Measurements from ENCODE around the gene CFAP206.

Gene CFAP206, protein sequence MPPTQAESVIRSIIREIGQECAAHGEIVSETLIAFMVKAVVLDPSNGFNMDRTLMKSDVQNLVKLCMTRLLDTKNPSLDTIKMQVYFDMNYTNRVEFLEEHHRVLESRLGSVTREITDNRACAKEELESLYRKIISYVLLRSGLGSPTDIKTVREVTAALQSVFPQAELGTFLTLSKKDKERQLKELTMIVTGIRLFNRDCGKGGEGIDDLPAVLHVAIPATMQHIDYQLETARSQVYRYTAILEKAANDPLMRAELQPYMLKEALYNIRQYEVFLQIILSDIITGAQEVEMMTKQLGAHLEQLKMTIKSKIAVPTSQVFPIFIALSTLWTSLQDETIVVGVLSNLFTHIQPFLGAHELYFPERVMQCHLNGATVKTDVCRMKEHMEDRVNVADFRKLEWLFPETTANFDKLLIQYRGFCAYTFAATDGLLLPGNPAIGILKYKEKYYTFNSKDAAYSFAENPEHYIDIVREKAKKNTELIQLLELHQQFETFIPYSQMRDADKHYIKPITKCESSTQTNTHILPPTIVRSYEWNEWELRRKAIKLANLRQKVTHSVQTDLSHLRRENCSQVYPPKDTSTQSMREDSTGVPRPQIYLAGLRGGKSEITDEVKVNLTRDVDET

DNA sequence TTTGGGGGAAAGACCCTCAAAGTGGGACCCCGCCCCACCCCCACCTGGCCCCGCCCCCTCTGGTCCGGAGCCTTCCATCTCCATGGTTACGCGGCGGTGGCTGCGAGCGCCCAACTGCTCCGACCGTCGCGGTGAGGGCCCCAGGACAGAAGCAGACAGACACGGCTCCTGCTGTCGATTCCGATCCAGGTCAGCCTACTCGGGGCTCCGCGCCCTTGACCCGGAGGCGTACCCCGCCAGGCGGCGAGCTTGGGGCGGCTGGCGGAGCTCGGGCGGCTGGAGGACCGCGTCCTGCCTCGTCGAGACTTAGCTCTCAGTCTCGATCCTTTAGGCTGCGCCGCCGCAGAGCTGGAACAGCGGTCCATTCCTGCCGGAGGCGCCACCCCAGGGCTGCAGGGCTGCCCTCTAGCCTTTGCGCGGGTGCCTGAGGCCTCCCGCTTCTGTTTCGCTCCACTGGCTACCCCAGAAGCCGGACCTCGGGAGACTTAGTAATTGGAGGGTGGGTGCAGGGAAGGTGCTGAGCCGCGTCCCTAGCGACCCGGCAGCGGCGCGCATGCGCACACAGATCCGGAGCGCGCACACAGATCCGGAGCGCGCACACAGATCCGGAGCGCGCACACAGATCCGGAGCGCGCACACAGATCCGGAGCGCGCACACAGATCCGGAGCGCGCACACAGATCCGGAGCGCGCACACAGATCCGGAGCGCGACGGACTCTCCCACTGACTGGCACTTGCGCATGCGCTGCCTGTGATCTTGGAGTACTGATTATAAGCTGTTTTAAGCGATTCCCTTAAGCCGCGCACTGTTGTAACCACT lies at the start of gene CFAP206:
CFAP206 (plus strand) TSS at position 72 of the 820 bp plus-strand sequence. CDS start 1,868 bp downstream, outside the sequence.
- CTCF ChIA-PET = interaction anchor here (0.6 to 1.0 kb wide), 3 partner anchors 86 to 329 kb away, joined by 3 read pairs; partner anchors contain the start of gene SMIM8
- POLR2A ChIA-PET = interaction anchor here (1.2 kb wide), 1 partner anchor 15 kb away, joined by 3 read pairs; no protein-coding TSS in a partner anchor
- DNase-seq (ENCODE audit: low read depth, low spot score) = no peak
- H3K4me3 ChIP-seq (ENCODE audit: low read depth, low read length) = peak within 1 kb of the TSS; percentile 85
- TF ChIP-seq, protein P1, sequence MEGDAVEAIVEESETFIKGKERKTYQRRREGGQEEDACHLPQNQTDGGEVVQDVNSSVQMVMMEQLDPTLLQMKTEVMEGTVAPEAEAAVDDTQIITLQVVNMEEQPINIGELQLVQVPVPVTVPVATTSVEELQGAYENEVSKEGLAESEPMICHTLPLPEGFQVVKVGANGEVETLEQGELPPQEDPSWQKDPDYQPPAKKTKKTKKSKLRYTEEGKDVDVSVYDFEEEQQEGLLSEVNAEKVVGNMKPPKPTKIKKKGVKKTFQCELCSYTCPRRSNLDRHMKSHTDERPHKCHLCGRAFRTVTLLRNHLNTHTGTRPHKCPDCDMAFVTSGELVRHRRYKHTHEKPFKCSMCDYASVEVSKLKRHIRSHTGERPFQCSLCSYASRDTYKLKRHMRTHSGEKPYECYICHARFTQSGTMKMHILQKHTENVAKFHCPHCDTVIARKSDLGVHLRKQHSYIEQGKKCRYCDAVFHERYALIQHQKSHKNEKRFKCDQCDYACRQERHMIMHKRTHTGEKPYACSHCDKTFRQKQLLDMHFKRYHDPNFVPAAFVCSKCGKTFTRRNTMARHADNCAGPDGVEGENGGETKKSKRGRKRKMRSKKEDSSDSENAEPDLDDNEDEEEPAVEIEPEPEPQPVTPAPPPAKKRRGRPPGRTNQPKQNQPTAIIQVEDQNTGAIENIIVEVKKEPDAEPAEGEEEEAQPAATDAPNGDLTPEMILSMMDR (IDR thresholded peaks at IDR 0.05; ENCODE audit: insufficient read depth, low read length, missing control alignments) = peak; percentile 1

DNA sequence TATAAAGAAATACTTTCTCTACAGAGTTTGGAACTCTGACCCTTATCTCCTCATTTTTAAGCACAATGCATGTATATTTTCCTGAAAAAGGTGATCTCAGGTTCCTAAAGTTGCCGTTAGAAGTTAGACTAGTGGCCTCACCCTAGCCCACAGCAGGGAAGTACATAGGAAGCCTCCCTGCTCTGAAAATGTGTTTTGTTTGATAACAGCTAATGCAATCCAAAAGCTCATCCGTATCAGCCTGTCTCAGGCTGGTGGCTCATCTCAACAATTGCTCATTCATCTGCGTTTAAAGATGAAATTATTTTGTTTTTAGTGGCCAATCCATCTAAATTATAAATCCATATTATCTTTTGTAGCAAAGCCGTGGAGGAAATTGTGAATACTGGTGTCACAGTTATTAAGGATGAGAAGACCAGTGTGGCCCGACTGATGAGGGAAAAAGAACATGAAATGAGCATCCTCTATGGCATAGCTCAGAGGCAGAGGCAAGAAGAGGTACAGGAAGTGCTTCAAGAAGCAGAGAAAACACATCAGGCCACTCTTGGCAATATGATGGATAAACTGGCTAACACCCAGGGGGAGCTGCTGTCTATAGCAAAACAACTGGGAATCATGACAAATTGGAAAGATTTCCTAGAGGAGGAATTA lies 43.0 kb upstream of the CFAP206 start:
- ChIA-PET POLR2A (no interaction called here), CTCF (interaction anchor here (0.8 kb wide), 1 partner anchor 12 kb away, joined by 4 read pairs; no protein-coding TSS in a partner anchor)
- TF ChIP-seq, protein P1 (IDR thresholded peaks at IDR 0.05; ENCODE audit: insufficient read depth, low read length, missing control alignments) = no peak
- no peak for DNase-seq (ENCODE audit: low read depth, low spot score)
- no peak overlapping the region for H3K4me3 ChIP-seq (ENCODE audit: low read depth, low read length)

DNA sequence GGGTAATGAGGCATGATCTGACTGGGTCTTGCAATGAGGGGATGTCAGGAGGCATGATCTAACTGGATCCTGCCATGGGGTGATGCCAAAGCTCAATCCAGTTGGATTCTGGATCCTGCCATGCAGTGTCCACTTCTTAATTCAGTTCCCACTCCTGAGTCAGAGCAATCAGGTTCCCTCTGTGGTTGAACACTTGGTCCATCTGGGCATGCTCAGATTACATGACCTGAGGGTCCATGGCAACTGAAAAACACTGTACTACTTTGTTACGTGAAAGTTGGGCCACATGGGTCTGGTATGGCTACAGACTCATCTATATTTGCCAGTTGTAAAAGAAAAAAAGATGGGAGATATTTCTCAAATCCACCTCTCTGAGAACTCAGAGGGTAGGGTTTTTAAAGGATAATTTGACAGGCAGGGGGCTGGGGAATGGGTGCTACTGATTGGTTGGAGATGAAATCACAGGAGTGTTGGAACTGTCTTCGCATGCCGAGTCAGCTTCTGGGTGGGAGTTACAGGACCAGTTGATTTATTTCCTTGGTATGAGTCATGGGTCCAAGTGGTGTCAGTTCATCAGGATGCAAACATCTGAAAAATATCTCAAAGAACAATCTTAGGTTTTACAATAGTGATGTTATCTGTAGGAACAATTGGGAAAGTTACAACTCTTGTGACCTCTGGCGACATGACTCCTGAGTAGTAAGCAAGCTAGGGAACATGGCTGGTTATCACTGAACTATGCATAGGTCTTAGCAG lies 41.5 kb upstream of the CFAP206 start:
- no peak overlapping the region for H3K4me3 ChIP-seq (ENCODE audit: low read depth, low read length)
- no peak for DNase-seq (ENCODE audit: low read depth, low spot score)
- POLR2A ChIA-PET = no interaction called here
- TF ChIP-seq, protein P1 (IDR thresholded peaks at IDR 0.05; ENCODE audit: insufficient read depth, low read length, missing control alignments) = no peak
- CTCF ChIA-PET = interaction anchor here (0.5 kb wide), 1 partner anchor 27 kb away, joined by 3 read pairs; no protein-coding TSS in a partner anchor

DNA sequence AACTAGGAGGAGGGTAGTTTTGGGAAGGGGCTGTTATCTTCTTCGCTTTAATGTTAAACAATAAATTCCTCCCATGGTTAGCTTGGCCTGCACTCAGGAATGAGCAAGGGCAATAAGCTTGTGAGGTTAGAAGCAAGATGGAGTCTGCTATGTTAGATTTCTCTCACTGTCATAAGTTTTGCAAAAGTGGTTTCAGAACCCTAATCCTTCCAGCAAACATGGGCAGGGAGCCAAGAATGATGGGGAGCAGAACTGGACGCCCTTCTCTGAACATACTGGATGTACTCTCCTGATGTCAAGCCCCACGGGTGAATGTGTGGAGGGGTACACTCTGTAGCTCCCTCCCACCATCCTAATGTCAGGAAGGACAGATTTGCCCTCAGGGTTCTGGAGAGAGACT lies 40.9 kb upstream of the CFAP206 start:
- ChIA-PET POLR2A (no interaction called here), CTCF (no interaction called here)
- no peak for DNase-seq (ENCODE audit: low read depth, low spot score)
- TF ChIP-seq, protein P1 (IDR thresholded peaks at IDR 0.05; ENCODE audit: insufficient read depth, low read length, missing control alignments) = no peak
- H3K4me3 ChIP-seq (ENCODE audit: low read depth, low read length) = no peak overlapping the region

DNA sequence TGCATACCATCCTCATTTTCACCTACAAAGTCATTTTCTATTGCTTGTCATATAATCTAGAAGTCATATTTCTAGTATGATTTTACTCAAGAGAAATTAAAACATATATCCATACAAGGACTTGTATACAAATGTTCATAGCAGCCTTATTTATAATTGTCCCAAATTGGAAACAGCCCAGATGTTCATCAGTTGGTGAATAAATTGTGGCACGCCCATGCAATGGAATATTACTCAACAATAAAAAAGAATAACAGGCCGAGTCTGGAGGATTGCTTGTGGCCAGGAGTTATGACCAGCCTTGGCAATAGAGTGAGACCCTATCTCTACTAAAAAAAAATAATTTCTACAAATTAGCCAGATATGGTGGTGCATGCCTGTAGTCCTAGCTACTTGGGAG lies 34.4 kb upstream of the CFAP206 start:
- TF ChIP-seq, protein P1 (IDR thresholded peaks at IDR 0.05; ENCODE audit: insufficient read depth, low read length, missing control alignments) = no peak
- H3K4me3 ChIP-seq (ENCODE audit: low read depth, low read length) = no peak overlapping the region
- POLR2A ChIA-PET = no interaction called here
- CTCF ChIA-PET = interaction anchor here (2.2 kb wide), 1 partner anchor 20 kb away, joined by 9 read pairs; no protein-coding TSS in a partner anchor
- no peak for DNase-seq (ENCODE audit: low read depth, low spot score)
